GM12878 (cell line): ENCODE measurements around the gene CLDN17. TPM values are rescaled to one million over a fixed set of nuclear protein-coding genes. Genes with fewer than 3 reads are reported as not detected.

Experiments
- ATAC-seq: fragments of 200-7000 bp; cut with Tn5 transposase; 3 replicates; pipeline ENCODE4 v1.9.1; 2020; ENCODE audit warnings: mild to moderate bottlenecking, moderate library complexity
- BruUV-seq: library from RNA; stranded (reverse); fragments of 400-500 nt; replicated peaks from 2 replicates; lab custom pipeline; 2021; lab: Mats Ljungman, UMichigan
- CTCF ChIA-PET: fragments of 300-600 bp; sonication (Branson Sonifier 250); formaldehyde crosslinking; extraction: SDS; loops from one replicate; lab custom pipeline; 2021; ENCODE audit warnings: inconsistent platforms; lab: Yijun Ruan, JAX
- POLR2A ChIA-PET: fragments of 350-600 bp; formaldehyde crosslinking; extraction: SDS; loops from one replicate; lab custom pipeline; 2021; ENCODE audit warnings: inconsistent platforms; lab: Charles Lee
- RAD21 ChIA-PET: fragments of 300-600 bp; sonication (Branson Sonifier 250); formaldehyde crosslinking; loops from one replicate; lab custom pipeline; 2023; ENCODE audit warnings: antibody characterized with exemption; ENCODE audit not compliant: unreplicated experiment; lab: Charles Lee
- SMC1A ChIA-PET: fragments of 300-600 bp; sonication (Branson Sonifier 250); formaldehyde crosslinking; loops from one replicate; lab custom pipeline; 2023; ENCODE audit not compliant: unreplicated experiment, uncharacterized antibody; lab: Charles Lee
- DNase-seq: peaks from one replicate; pipeline ENCODE4 v3.0.0-alpha.2; 2011; ENCODE audit warnings: low read depth, low spot score
- FAIRE-seq: peaks from 3 replicates; lab custom pipeline; 2011; peaks lifted over from hg19 to GRCh38; lab: Jason Lieb, UNC
- H2AFZ ChIP-seq: 2 replicates; pipeline ENCODE4 v1.6.0; 2011; ENCODE audit warnings: low read depth, low read length, control low read depth; ENCODE audit not compliant: control insufficient read depth
- H3K27ac ChIP-seq: 2 replicates; pipeline ENCODE4 v1.5.1; 2011; ENCODE audit warnings: control low read depth; ENCODE audit not compliant: control insufficient read depth, insufficient read depth
- H3K27me3 ChIP-seq, 2 experiments: replicated peaks in 1 of 2; 2 replicates each; pipeline versions ENCODE4 v1.6.0 to v1.6.1; 2011; ENCODE audit warnings: low read length in 1 of 2; ENCODE audit not compliant: control insufficient read depth in 2 of 2, insufficient read depth in 2 of 2
- H3K36me3 ChIP-seq, 2 experiments: 2 replicates each; pipeline ENCODE4 v1.5.1; 2011; ENCODE audit warnings: low read length in 1 of 2; ENCODE audit not compliant: control insufficient read depth in 2 of 2, insufficient read depth in 2 of 2
- H3K4me1 ChIP-seq: 2 replicates; pipeline ENCODE4 v1.6.1; 2011; ENCODE audit warnings: mild to moderate bottlenecking, low read length, moderate library complexity, mixed read lengths; ENCODE audit not compliant: control insufficient read depth, insufficient read depth
- H3K4me2 ChIP-seq: 2 replicates; pipeline ENCODE4 v1.6.0; 2011; ENCODE audit warnings: control low read depth; ENCODE audit not compliant: control insufficient read depth, insufficient read depth
- H3K4me3 ChIP-seq: fragments of 200-600 bp; sonication (generic); 2 replicates; pipeline ENCODE4 v1.5.1; 2016
- H3K79me2 ChIP-seq: 2 replicates; pipeline ENCODE4 v1.6.0; 2011; ENCODE audit warnings: low read length; ENCODE audit not compliant: control insufficient read depth, insufficient read depth
- H3K9ac ChIP-seq: 2 replicates; pipeline ENCODE4 v1.8.0; 2011; ENCODE audit warnings: low read length, control low read depth, mixed read lengths; ENCODE audit not compliant: control insufficient read depth, insufficient read depth
- H3K9me3 ChIP-seq: replicated peaks from 3 replicates; pipeline ENCODE4 v1.5.1; 2011; ENCODE audit warnings: mild to moderate bottlenecking, low read length; ENCODE audit not compliant: control insufficient read depth, insufficient read depth
- H4K20me1 ChIP-seq: 2 replicates; pipeline ENCODE4 v1.6.0; 2011; ENCODE audit not compliant: control insufficient read depth, insufficient read depth
- BHLHE40 ChIP-seq, 2 experiments: fragments of 450-650 bp in 1 of 2; IDR thresholded peaks; 2 replicates each; pipeline ENCODE4 v1.6.1; 2011 to 2017; ENCODE audit warnings: low read depth in 2 of 2, borderline replicate concordance in 1 of 2, improper control_type of control experiment in 1 of 2, low read length in 1 of 2, mild to moderate bottlenecking in 1 of 2
- CHD4 ChIP-seq: fragments of 200-600 bp; sonication (generic); IDR thresholded peaks from 2 replicates; pipeline ENCODE4 v1.6.1; 2016; ENCODE audit warnings: mild to moderate bottlenecking
- EP300 ChIP-seq, 2 experiments: fragments of 150-350 bp in 1 of 2; IDR thresholded peaks; 2 replicates each; pipeline ENCODE4 v1.6.1; 2011 to 2012; ENCODE audit warnings: low read depth in 2 of 2, low read length in 2 of 2, borderline replicate concordance in 1 of 2, improper control_type of control experiment in 1 of 2, inconsistent platforms in 1 of 2; ENCODE audit not compliant: control insufficient read depth in 1 of 2
- GABPA ChIP-seq: IDR thresholded peaks from 2 replicates; pipeline ENCODE4 v1.6.1; 2014; ENCODE audit warnings: antibody characterized with exemption, low read depth, mild to moderate bottlenecking, inconsistent platforms
- MAX ChIP-seq: IDR thresholded peaks from 2 replicates; pipeline ENCODE4 v1.6.1; 2012; ENCODE audit warnings: low read depth, low read length, improper control_type of control experiment
- MTA2 ChIP-seq: fragments of 450-650 bp; IDR thresholded peaks from 2 replicates; pipeline ENCODE4 v1.6.1; 2016; ENCODE audit warnings: low read depth, mild to moderate bottlenecking, moderate library complexity
- MTA3 ChIP-seq: IDR thresholded peaks from 2 replicates; pipeline ENCODE4 v1.6.1; 2012; ENCODE audit warnings: low read length, inconsistent platforms, borderline replicate concordance
- MXI1 ChIP-seq: fragments of 150-350 bp; IDR thresholded peaks from 2 replicates; pipeline ENCODE4 v1.6.1; 2011; ENCODE audit warnings: low read depth, mild to moderate bottlenecking, inconsistent platforms, low read length, improper control_type of control experiment
- NBN ChIP-seq: fragments of 450-650 bp; IDR thresholded peaks from 2 replicates; pipeline ENCODE4 v1.6.1; 2016
- NR2F1 ChIP-seq: fragments of 450-650 bp; conservative IDR thresholded peaks from 2 replicates; pipeline ENCODE4 v1.6.1; 2017; ENCODE audit warnings: mild to moderate bottlenecking
- POLR2AphosphoS2 ChIP-seq: IDR thresholded peaks from 2 replicates; pipeline ENCODE4 v1.6.1; 2011; ENCODE audit warnings: low read depth, mild to moderate bottlenecking, low read length, improper control_type of control experiment, moderate library complexity
- YY1 ChIP-seq: IDR thresholded peaks from 2 replicates; pipeline ENCODE4 v1.6.1; 2011; ENCODE audit warnings: low read depth, mild to moderate bottlenecking, low read length
- ZNF384 ChIP-seq: IDR thresholded peaks from 2 replicates; pipeline ENCODE4 v1.6.1; 2012; ENCODE audit warnings: low read depth, mild to moderate bottlenecking, low read length, improper control_type of control experiment, borderline replicate concordance
- ZZZ3 ChIP-seq: IDR thresholded peaks from 2 replicates; pipeline ENCODE4 v1.6.1; 2011; ENCODE audit warnings: low read depth; ENCODE audit not compliant: control insufficient read depth, insufficient read length
- WGBS: methylation state at CpG from one replicate; pipeline ENCODE4 v1.1.6; 2016; ENCODE audit warnings: low lambda C conversion rate; ENCODE audit not compliant: insufficient replicate concordance, insufficient coverage; ENCODE audit errors: missing lambda C conversion rate; 5-methylcytosine and 5-hydroxymethylcytosine counted together
- in situ Hi-C: fragments of 300-500 bp; cut with MboI; formaldehyde crosslinking; loops from 9 replicates; pipeline ENCODE4 v1.14.3; 2018; ENCODE audit warnings: mixed read lengths
- intact Hi-C: fragments of 100-400 bp; cut with micrococcal nuclease; formaldehyde crosslinking; loops from one replicate; pipeline ENCODE4 v1.14.2; 2022; ENCODE audit not compliant: unreplicated experiment
- polyA plus RNA-seq, 11 experiments: library from polyadenylated mRNA; depleted of rRNA in 4 of 11; unstranded in 6 of 11; stranded (reverse) in 5 of 11; fragments of >200 nt; fragmentation: Nextera tagmentation in 4 of 11; fragmentation: Illumina TruSeq in 1 of 11; extraction: Ambion mirVana in 4 of 11; extraction: Trizol in 1 of 11; gene quantifications; 1 replicate in 1 of 11; 2 replicates in 10 of 11; pipeline versions ENCODE4 v1.2.1 to v1.2.3, GENCODE V29; 2011 to 2016; ENCODE audit warnings: inconsistent platforms in 2 of 11, missing spikeins in 2 of 11, low read depth in 1 of 11
- total RNA-seq, 4 experiments: library from RNA; depleted of rRNA in 3 of 4; stranded (reverse); fragments of >200 nt in 3 of 4; fragmentation: Illumina TruSeq in 1 of 4; extraction: Trizol in 1 of 4; gene quantifications; 2 replicates each; pipeline versions ENCODE4 v1.2.1 to v1.2.3, GENCODE V29; 2013 to 2021

Gene CLDN17
- total and polyA plus RNA-seq, 10 of the 15 experiments (the other 5 are each of a cell fraction or from before 2014, with no cell fraction given): not detected

- ChIA-PET CTCF (interaction anchor here (1.5 kb wide), 1 partner anchor 9 kb away, joined by 3 read pairs; no protein-coding TSS in a partner anchor), POLR2A (no interaction called here), SMC1A (no interaction called here), RAD21 (no interaction called here)
- no peak for FAIRE-seq
- DNase-seq: no peak
- Histone ChIP-seq H2AFZ (no peak overlapping the region), H3K27ac (no peak overlapping the region), H3K4me3 (no peak overlapping the region), H3K4me2 (no peak overlapping the region), H3K9ac (no peak overlapping the region), H3K4me1 (no peaks in the 10 kb centered on the region), H3K9me3 (no peaks in the 10 kb centered on the region), H4K20me1 (no peaks in the 10 kb centered on the region), H3K27me3 (no peaks in the 10 kb centered on the region), H3K36me3 (no peaks in the 10 kb centered on the region), H3K79me2 (no peaks in the 10 kb centered on the region)
- in situ Hi-C loops (no loop called here), intact Hi-C loops (no loop called here)
- 27% methylated on average over 2 of the region's 2 CpGs for WGBS
- ATAC-seq: no peak
- no peak for TF ChIP-seq MAX
- TF ChIP-seq NBN: no peak
- TF ChIP-seq EP300 (IDR thresholded peaks at IDR 0.05; ENCODE audit: borderline replicate concordance in 1 of 2, control insufficient read depth in 1 of 2, low read depth in 2 of 2, low read length in 2 of 2): no peak
- no peak for TF ChIP-seq GABPA
- TF ChIP-seq NR2F1: no peak
- no peak for TF ChIP-seq MTA2
- TF ChIP-seq POLR2AphosphoS2: no peak
- no peak for TF ChIP-seq ZNF384
- TF ChIP-seq CHD4: no peak
- no peak for TF ChIP-seq BHLHE40 (IDR thresholded peaks at IDR 0.05; ENCODE audit: borderline replicate concordance in 1 of 2, low read depth in 2 of 2, low read length in 1 of 2)
- TF ChIP-seq YY1: no peak
- no peak for TF ChIP-seq MTA3
- no peak for TF ChIP-seq ZZZ3
- TF ChIP-seq MXI1: no peak
- no TSS peak for BruUV-seq
Observed at GRCh38 chr21:30186242-30186641, 19.6 kb upstream of the CLDN17 start.
